Measurements from ENCODE around the gene SVIL. TPM values are rescaled to one million over a fixed set of nuclear protein-coding genes. Genes with fewer than 3 reads are reported as not detected.
A peak's percentile ranks its signal among the peaks of the same experiment; 100 is the strongest.
"Not testable (repeated sequence)": the region's sequence is repeated elsewhere in the genome, so short reads cannot be mapped to it uniquely, and the experiment has no call there.

SVIL gene
- total and polyA plus RNA-seq, 2 experiments from 2014 or later, result 252 to 412 TPM

DNA sequence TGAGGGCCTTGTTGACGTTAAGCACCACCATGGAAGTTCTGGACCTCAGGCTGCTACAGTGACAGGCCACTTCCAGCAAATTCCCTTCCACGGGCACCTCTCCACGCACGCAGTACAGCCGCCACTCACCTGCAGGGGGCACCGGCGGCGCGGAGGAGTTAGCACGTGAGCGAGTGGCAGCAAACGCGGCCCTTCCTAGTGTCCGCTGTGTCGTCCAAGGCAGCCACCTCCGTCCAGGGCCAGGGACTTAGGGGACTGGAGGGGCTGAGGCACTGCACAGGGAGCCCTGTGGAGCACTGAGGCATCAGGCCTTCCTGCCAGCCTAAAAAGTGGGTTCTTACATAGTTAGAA is 164.4 kb downstream of the SVIL start:
- no peaks in the 10 kb centered on the region for H3K27me3 ChIP-seq
- no peak overlapping the region for H3K4me3 ChIP-seq
- peak in 1 of 2 donors; percentile 39 for DNase-seq (ENCODE audit: low read depth in 1 of 2, low spot score in 1 of 2)
- peak overlapping the region; percentile 67 for H3K27ac ChIP-seq
- H3K4me1 ChIP-seq (ENCODE audit: low read depth), result no peaks in the 10 kb centered on the region
- H3K36me3 ChIP-seq, result peaks cover 91% of the 10 kb centered on the region
- TF ChIP-seq, protein P1, sequence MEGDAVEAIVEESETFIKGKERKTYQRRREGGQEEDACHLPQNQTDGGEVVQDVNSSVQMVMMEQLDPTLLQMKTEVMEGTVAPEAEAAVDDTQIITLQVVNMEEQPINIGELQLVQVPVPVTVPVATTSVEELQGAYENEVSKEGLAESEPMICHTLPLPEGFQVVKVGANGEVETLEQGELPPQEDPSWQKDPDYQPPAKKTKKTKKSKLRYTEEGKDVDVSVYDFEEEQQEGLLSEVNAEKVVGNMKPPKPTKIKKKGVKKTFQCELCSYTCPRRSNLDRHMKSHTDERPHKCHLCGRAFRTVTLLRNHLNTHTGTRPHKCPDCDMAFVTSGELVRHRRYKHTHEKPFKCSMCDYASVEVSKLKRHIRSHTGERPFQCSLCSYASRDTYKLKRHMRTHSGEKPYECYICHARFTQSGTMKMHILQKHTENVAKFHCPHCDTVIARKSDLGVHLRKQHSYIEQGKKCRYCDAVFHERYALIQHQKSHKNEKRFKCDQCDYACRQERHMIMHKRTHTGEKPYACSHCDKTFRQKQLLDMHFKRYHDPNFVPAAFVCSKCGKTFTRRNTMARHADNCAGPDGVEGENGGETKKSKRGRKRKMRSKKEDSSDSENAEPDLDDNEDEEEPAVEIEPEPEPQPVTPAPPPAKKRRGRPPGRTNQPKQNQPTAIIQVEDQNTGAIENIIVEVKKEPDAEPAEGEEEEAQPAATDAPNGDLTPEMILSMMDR (IDR thresholded peaks at IDR 0.05; ENCODE audit: low read depth, low read length), result peak; percentile 36
- H3K9me3 ChIP-seq (ENCODE audit: low read depth), result no peaks in the 10 kb centered on the region

DNA sequence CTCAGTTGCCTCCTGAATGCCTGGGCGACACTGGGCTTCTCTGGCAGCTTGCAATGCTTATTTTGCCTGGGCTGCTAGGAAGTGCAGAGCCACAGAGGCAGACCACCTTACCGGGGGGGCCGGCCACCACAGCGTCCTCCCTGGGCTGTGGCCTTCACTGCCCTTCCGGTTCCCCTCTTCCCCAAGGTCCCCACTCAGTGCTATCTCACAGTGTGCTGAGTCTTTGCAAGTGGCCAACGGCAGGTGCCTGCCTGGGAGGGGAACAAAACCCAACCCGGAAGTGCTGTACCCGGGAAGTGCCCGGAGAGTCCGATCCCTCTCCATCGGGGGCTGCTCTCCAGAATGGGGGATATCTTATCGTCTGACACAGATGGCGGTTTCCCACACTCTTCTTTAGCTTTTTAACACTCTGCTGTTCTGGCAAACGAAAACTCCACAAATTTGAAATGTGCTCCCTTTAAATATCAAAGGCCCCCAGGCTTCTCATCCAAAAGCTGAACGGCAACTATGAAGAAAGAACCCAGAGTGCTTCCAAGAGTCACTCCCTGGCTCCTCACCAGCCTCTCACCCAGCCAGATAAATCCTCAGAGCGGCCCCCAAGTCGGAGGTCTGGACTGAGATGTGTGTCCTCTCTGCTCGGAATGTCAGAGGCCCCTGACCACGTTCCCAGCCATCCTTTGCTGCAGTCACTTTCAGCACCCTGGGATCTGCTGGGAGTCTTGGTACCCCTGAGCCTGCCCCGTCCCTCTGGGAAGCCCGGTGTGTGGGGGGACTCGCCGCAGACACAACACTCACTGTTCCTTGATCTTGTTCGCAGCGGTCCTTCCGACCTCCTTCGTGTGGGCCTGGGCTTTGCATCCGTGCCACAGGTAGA is 165.1 kb downstream of the SVIL start:
- Histone ChIP-seq H3K4me3 (no peak overlapping the region), H3K9me3 (ENCODE audit: low read depth) (no peaks in the 10 kb centered on the region), H3K36me3 (peaks cover 91% of the 10 kb centered on the region), H3K27me3 (no peaks in the 10 kb centered on the region), H3K4me1 (ENCODE audit: low read depth) (no peaks in the 10 kb centered on the region), H3K27ac (peak overlapping the region; percentile 67)
- no peak for DNase-seq (ENCODE audit: low read depth in 1 of 2, low spot score in 1 of 2)
- TF ChIP-seq, protein P1 (IDR thresholded peaks at IDR 0.05; ENCODE audit: low read depth, low read length), result no peak

DNA sequence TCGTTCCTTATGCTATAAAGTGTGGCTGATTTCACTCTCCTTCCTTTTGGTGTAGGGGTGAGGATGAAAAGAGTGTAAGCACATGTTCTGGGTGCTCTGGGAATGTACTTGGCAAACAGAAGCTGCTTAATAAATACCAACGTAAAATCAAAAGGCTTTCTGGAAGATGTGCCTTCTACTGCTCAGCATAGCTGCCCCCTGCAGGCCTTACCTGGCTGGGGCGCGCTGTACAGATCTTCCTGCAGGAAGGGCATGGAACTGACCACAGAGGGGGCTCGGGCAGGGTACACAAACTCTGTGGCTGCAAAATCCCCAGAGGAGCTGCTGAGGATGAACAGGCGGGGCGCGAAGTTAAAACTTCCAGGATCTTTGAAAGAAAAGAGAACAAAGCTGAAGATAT is 169.4 kb downstream of the SVIL start:
- no peaks in the 10 kb centered on the region for H3K4me1 ChIP-seq (ENCODE audit: low read depth)
- no peak for DNase-seq (ENCODE audit: low read depth in 1 of 2, low spot score in 1 of 2)
- TF ChIP-seq, protein P1 (IDR thresholded peaks at IDR 0.05; ENCODE audit: low read depth, low read length), result peak; percentile 32
- H3K36me3 ChIP-seq, result peaks cover 98% of the 10 kb centered on the region
- no peak overlapping the region for H3K4me3 ChIP-seq
- peak overlapping the region; percentile 65 for H3K27ac ChIP-seq
- H3K27me3 ChIP-seq, result no peaks in the 10 kb centered on the region
- no peaks in the 10 kb centered on the region for H3K9me3 ChIP-seq (ENCODE audit: low read depth)

DNA sequence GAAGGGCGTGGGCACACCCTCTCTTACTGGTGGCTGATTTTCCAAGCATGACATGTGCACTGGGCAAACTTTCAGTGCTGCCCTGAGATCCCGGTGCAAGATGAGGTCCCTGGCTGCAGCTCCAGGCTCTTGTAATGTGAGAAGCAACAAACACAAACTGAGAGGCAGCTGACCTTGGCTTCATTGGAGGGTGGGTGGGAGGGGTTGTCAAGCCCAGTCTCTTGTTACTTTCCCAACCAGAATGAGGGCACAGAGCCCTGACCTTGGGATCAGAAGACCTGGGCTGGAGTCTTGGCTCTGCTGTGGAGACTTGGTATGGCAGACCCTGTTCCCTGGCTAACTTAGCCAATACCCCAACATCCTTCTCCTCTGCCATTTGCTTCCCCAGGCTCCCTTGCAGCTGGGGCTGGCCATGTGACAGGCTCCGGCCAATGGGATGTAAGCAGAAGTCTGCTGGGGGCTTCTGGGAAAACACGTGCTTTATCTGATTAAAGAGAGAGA is 170.1 kb downstream of the SVIL start:
- not testable (repeated sequence) for H3K27me3 ChIP-seq; H3K4me3 ChIP-seq; H3K4me1 ChIP-seq (ENCODE audit: low read depth); H3K9me3 ChIP-seq (ENCODE audit: low read depth)
- Histone ChIP-seq H3K36me3 (peaks cover 98% of the 10 kb centered on the region), H3K27ac (peak overlapping the region; percentile 65)
- peak in 1 of 2 donors; percentile 31 for DNase-seq (ENCODE audit: low read depth in 1 of 2, low spot score in 1 of 2)

DNA sequence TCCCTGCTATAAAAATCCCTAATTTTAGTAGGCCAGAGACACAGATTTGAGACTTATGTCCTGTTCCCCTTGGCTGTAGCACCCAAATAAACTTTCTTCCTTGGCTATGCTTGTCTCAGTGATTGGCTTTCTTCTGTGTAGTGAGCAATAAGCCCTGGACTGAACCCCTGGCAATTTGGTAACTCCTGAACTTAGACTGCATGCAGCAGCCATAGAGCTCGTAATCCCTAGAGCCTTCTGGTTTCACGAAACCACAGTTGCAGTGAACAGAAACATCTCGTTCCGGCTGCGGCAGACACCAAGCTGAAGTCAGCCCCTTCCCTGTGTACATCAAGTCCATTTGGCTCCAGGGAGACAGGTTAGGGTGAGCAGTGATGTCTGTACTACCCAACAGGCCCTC is 173.7 kb downstream of the SVIL start:
- Histone ChIP-seq H3K27me3 (no peaks in the 10 kb centered on the region), H3K4me1 (ENCODE audit: low read depth) (no peaks in the 10 kb centered on the region), H3K4me3 (no peak overlapping the region), H3K27ac (peak overlapping the region; percentile 52), H3K9me3 (ENCODE audit: low read depth) (no peaks in the 10 kb centered on the region), H3K36me3 (peaks cover 80% of the 10 kb centered on the region)
- DNase-seq (ENCODE audit: low read depth in 1 of 2, low spot score in 1 of 2), result no peak
- TF ChIP-seq, protein P1 (IDR thresholded peaks at IDR 0.05; ENCODE audit: low read depth, low read length), result no peak

DNA sequence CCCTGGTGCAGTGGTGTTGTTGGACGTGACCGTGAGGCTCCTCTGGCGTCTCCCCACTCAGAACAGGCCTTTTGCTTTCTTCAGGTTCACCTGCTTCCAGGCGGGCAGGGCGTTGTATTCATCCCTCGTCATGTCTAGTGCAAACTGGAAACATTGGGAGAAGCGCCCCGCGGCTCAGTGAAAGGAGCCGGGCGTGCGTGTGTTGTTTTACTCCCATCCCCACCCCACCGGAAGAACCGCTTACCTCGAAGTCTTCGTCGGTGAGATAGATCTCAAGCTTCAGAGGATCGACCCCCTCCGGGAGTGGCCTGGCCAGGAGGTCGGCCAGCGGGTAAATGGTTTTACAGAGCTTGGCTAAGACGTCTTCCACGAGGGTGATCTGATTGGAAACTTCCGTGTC is 176.6 kb downstream of the SVIL start:
- DNase-seq (ENCODE audit: low read depth in 1 of 2, low spot score in 1 of 2); H3K4me1 ChIP-seq (ENCODE audit: low read depth); H3K27me3 ChIP-seq; H3K9me3 ChIP-seq (ENCODE audit: low read depth); H3K4me3 ChIP-seq: not testable (repeated sequence)
- H3K27ac ChIP-seq, result peak overlapping the region; percentile 69
- peaks cover 52% of the 10 kb centered on the region for H3K36me3 ChIP-seq
